Gastroesophageal sphincter (tissue), 4 donors: Measurements from ENCODE around the gene PDZD7. TPM values are rescaled to one million over a fixed set of nuclear protein-coding genes. Genes with fewer than 3 reads are reported as not detected.

Source experiments
- ATAC-seq: fragments of 150-250 bp; one replicate; pipeline ENCODE4 v1.9.1; 2016; ENCODE audit warnings: mild to moderate bottlenecking, moderate library complexity
- H3K27ac ChIP-seq, 4 donors: fragments of 200-600 bp; sonication (generic) in 3 of 4; 1 replicate in 3 of 4; 2 replicates in 1 of 4; pipeline ENCODE4 v1.5.1; 2016 to 2019
- H3K27me3 ChIP-seq: fragments of 200-600 bp; sonication (generic); one replicate; pipeline ENCODE4 v1.5.1; 2019
- H3K36me3 ChIP-seq, 2 donors: fragments of 200-600 bp; sonication (generic); one replicate each; pipeline ENCODE4 v1.5.1; 2019; ENCODE audit warnings: control low read depth in 1 of 2
- H3K4me1 ChIP-seq, 3 donors: fragments of 200-600 bp; sonication (generic); 1 replicate in 2 of 3; 2 replicates in 1 of 3; pipeline ENCODE4 v1.5.1; 2016 to 2019; ENCODE audit warnings: control low read depth in 2 of 3
- H3K4me3 ChIP-seq, 2 donors: fragments of 200-600 bp; sonication (generic); one replicate each; pipeline ENCODE4 v1.5.1; 2019; ENCODE audit warnings: mild to moderate bottlenecking in 1 of 2, moderate library complexity in 1 of 2
- H3K9me3 ChIP-seq, 3 donors: fragments of 200-600 bp; sonication (generic); one replicate each; pipeline ENCODE4 v1.5.1; 2017 to 2019; ENCODE audit warnings: control low read depth in 2 of 3
- EP300 ChIP-seq: sonication (generic); formaldehyde crosslinking; IDR thresholded peaks from one replicate; pipeline ENCODE4 v1.6.1; 2017; ENCODE audit warnings: antibody characterized with exemption, mild to moderate bottlenecking
- POLR2A ChIP-seq, 2 donors: fragments of 450-650 bp; IDR thresholded peaks; one replicate each; pipeline ENCODE4 v1.6.1; 2017; ENCODE audit warnings: antibody characterized with exemption in 2 of 2, mild to moderate bottlenecking in 2 of 2, moderate library complexity in 1 of 2
- POLR2AphosphoS5 ChIP-seq: sonication (generic); formaldehyde crosslinking; IDR thresholded peaks from one replicate; pipeline ENCODE4 v1.6.1; 2017; ENCODE audit warnings: antibody characterized with exemption
- WGBS, 2 donors: methylation state at CpG; one replicate each; pipeline ENCODE4 v1.1.5; 2018; ENCODE audit warnings: low coverage in 1 of 2; 5-methylcytosine and 5-hydroxymethylcytosine counted together
- small RNA-seq, 4 donors: library from RNA; depleted of rRNA; stranded (forward); fragments of <200 nt; gene quantifications; one replicate each; pipeline ENCODE3, GENCODE V24; 2016
- total RNA-seq, 4 donors: library from RNA; depleted of rRNA; stranded (reverse); fragments of >200 nt; gene quantifications; one replicate each; pipeline ENCODE4 v1.1.0, GENCODE V29; 2016
- TF ChIP-seq, protein P1 (sequence below), 4 experiments: fragments of 200-600 bp in 2 of 4; fragments of 450-650 bp in 2 of 4; sonication (generic) in 1 of 4; IDR thresholded peaks; one replicate each; pipeline ENCODE4 v1.5.1; 2017 to 2019; ENCODE audit warnings: antibody characterized with exemption in 4 of 4, mild to moderate bottlenecking in 2 of 4, moderate library complexity in 2 of 4

Gene PDZD7
- total RNA-seq, 4 donors from 2014 or later: 0.31 to 0.54 (median 0.39) TPM; not detected in 1

DNA sequence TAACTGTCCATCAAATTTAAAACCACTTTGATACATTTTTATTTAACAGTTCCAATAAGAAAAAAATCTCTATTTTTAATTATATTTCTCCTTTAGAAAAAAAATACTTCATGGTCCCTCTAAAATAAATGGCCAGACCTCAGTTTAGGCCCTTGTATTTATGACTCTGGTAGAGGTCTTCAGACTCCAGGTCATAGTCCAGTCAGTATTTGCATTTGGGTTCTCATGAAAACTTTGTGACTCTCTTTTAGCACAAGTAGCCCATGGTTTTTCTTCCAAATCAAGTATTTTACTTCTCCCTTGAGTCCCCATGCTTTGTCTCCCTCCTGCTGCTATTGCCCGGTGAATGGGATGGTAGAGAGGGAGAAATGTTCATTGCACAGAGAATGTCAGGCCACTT is 67.1 kb downstream of the PDZD7 start:
- H3K9me3 ChIP-seq: no peaks in the 10 kb centered on the region
- no peak overlapping the region for H3K27ac ChIP-seq
- no peak overlapping the region for H3K4me3 ChIP-seq
- no peak for TF ChIP-seq POLR2AphosphoS5
- TF ChIP-seq, protein P1, sequence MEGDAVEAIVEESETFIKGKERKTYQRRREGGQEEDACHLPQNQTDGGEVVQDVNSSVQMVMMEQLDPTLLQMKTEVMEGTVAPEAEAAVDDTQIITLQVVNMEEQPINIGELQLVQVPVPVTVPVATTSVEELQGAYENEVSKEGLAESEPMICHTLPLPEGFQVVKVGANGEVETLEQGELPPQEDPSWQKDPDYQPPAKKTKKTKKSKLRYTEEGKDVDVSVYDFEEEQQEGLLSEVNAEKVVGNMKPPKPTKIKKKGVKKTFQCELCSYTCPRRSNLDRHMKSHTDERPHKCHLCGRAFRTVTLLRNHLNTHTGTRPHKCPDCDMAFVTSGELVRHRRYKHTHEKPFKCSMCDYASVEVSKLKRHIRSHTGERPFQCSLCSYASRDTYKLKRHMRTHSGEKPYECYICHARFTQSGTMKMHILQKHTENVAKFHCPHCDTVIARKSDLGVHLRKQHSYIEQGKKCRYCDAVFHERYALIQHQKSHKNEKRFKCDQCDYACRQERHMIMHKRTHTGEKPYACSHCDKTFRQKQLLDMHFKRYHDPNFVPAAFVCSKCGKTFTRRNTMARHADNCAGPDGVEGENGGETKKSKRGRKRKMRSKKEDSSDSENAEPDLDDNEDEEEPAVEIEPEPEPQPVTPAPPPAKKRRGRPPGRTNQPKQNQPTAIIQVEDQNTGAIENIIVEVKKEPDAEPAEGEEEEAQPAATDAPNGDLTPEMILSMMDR (IDR thresholded peaks at IDR 0.05): no peak
- WGBS, 2 donors: 100% methylated on average over 1 of the region's 1 CpG; no CpG with 5 or more reads in 1 of the 2 donors
- peaks cover 0 to 6% (median 4%) of the 10 kb centered on the region in 3 donors for H3K4me1 ChIP-seq
- no peak for ATAC-seq
- H3K36me3 ChIP-seq: peaks cover 4 to 78% of the 10 kb centered on the region in 2 donors
- H3K27me3 ChIP-seq: no peaks in the 10 kb centered on the region

DNA sequence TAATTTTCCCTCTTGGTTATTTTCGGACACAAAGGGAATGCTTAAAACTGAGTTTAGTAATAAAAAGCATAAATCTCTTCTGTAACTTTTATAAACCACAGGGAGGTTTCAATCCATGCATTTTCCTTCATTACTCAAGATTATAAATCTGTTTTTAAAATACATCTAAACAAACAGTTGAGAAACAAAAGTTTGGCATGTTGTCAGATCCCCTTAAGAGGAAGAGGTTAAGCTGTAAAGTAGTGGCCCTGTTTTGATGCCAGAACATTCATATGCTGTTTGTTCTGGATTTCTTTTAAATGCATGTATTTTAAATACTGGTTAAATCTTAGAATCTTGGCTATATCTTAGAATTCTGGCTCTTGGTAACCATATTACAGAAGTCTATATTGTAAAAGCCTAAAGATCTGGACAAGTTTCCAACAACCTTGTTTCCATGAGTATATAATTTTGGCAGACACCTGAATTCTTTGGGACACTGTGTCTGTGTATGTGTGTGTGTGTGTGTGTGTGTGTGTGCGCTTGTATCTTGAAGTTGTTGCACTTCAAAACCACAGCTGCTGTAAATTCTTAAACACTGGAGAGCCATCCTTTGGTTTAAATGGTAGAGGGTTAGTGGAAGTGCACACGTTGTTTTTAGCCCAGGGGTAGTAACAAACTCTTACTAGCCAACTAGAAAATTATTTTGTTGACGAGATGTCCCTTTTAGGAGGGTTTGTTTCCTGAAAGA is 68.4 kb downstream of the PDZD7 start:
- 70 to 81% methylated on average over 2 to 4 of the region's 4 CpGs for WGBS, 2 donors
- Histone ChIP-seq H3K36me3 (peaks cover 4 to 91% of the 10 kb centered on the region in 2 donors), H3K9me3 (no peaks in the 10 kb centered on the region), H3K4me1 (no peaks in the 10 kb centered on the region), H3K27me3 (no peaks in the 10 kb centered on the region), H3K27ac (no peak overlapping the region), H3K4me3 (no peak overlapping the region)
- ATAC-seq: no peak
- TF ChIP-seq EP300 (no peak), POLR2AphosphoS5 (no peak), POLR2A (IDR thresholded peaks at IDR 0.05) (no peak)
- TF ChIP-seq, protein P1 (IDR thresholded peaks at IDR 0.05): no peak

DNA sequence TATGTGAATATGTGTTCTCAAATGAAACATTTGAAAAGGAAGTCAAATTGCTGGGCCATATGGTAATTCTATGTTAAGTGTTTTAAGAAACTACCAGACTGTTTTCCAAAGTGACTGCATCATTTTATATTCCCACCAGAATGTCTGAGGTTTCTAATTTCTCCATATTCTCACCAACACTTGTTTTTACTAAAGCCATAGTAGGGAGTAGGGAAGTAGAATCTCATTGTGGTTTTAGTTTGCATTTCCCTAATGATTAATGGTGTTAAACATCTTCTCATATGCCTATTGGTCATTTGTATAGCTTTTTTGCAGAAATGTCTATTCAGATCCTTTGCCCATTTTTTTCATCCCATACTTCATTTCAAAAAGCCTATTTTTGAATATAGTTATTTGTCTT is 70.7 kb downstream of the PDZD7 start:
- Histone ChIP-seq H3K4me3 (no peak overlapping the region), H3K9me3 (no peaks in the 10 kb centered on the region), H3K4me1 (no peaks in the 10 kb centered on the region), H3K27me3 (no peaks in the 10 kb centered on the region), H3K27ac (no peak overlapping the region), H3K36me3 (peaks cover 4 to 97% of the 10 kb centered on the region in 2 donors)
- ATAC-seq: no peak
- TF ChIP-seq EP300 (no peak), POLR2AphosphoS5 (no peak)

Small RNA genes within 50 kb of the gene (small RNA-seq; reads per million reads assigned to genes)
- gene MIR608: 0 reads per million in 4 donors

Other genes with a start within 250 kb of the PDZD7 start
- 10 to 100 TPM; 22.1 to 32.4 (median 25.6) TPM for gene SLF2, start 118.2 kb downstream of the PDZD7 start, total RNA-seq
- gene SEMA4G, start 61.6 kb downstream of the PDZD7 start, total RNA-seq: 1 to 10 TPM; 1.9 to 2.7 (median 2.1) TPM
- gene MRPL43, start 43.6 kb downstream of the PDZD7 start, total RNA-seq: 10 to 100 TPM; 58.0 to 93.8 (median 80.7) TPM
- 10 to 100 TPM in 1 of 4 donors, 1 to 10 TPM in 3; 8.3 to 10.8 (median 8.9) TPM for gene TWNK, start 43.6 kb downstream of the PDZD7 start, total RNA-seq
- gene LZTS2, start 31.3 kb downstream of the PDZD7 start, total RNA-seq: 100 to 1,000 TPM; 134 to 181 (median 141) TPM
- 10 to 100 TPM; 47.5 to 84.2 (median 66.0) TPM for gene SFXN3, start 105 bp upstream of the PDZD7 start, total RNA-seq
- 10 to 100 TPM in 1 of 4 donors, 1 to 10 TPM in 2, under 1 TPM in 1; 0.45 to 12.5 (median 2.2) TPM for gene KAZALD1, start 30.9 kb upstream of the PDZD7 start, total RNA-seq
- not detected for gene TLX1, start 100.2 kb upstream of the PDZD7 start, total RNA-seq
- gene LBX1, start 198.3 kb upstream of the PDZD7 start, total RNA-seq: not detected